NCI-H2081 (cell line): ENCODE measurements around the gene TTLL1.
"Not testable (repeated sequence)": the region's sequence is repeated elsewhere in the genome, so short reads cannot be mapped to it uniquely, and the experiment has no call there.

Experiments
- DNase-seq, 2 experiments: peaks; one replicate each; lab custom pipeline; 2025; lab: John Stamatoyannopoulos, UW

TTLL1 gene

GRCh38 chr22:43013355-43014315 is 75.6 kb downstream of the TTLL1 start:
- no peak for DNase-seq

- DNase-seq, result no peak
Measured at GRCh38 chr22:43012390-43012789, 76.8 kb downstream of the TTLL1 start.

GRCh38 chr22:43011079-43011478 is 78.1 kb downstream of the TTLL1 start:
- DNase-seq, result no peak

GRCh38 chr22:43009444-43009843 is 79.7 kb downstream of the TTLL1 start:
- no peak for DNase-seq

- DNase-seq, result no peak
Measured at GRCh38 chr22:43008921-43009320, 80.3 kb downstream of the TTLL1 start.

GRCh38 chr22:43008509-43008908 is 80.7 kb downstream of the TTLL1 start:
- no peak for DNase-seq

- DNase-seq, result peak in 1 of 2 experiments; percentile 20
Measured at GRCh38 chr22:43007519-43008102, 81.6 kb downstream of the TTLL1 start.

- no peak for DNase-seq
Measured at GRCh38 chr22:43006753-43007152, 82.4 kb downstream of the TTLL1 start.

GRCh38 chr22:43006016-43006505 is 83.1 kb downstream of the TTLL1 start:
- DNase-seq, result no peak

- no peak for DNase-seq
Measured at GRCh38 chr22:43005106-43005505, 84.1 kb downstream of the TTLL1 start.

GRCh38 chr22:43004362-43005035 is 84.7 kb downstream of the TTLL1 start:
- DNase-seq, result no peak

GRCh38 chr22:43002202-43002586 is 87.0 kb downstream of the TTLL1 start:
- DNase-seq, result no peak

GRCh38 chr22:43001271-43002201 is 87.7 kb downstream of the TTLL1 start:
- DNase-seq, result no peak

- no peak for DNase-seq
Measured at GRCh38 chr22:43000441-43001175, 88.6 kb downstream of the TTLL1 start.

GRCh38 chr22:42997582-42998090 is 91.6 kb downstream of the TTLL1 start:
- no peak for DNase-seq

GRCh38 chr22:42996646-42997365 is 92.4 kb downstream of the TTLL1 start:
- no peak for DNase-seq

- DNase-seq, result not testable (repeated sequence)
Measured at GRCh38 chr22:42995654-42996053, 93.5 kb downstream of the TTLL1 start.

- no peak for DNase-seq
Measured at GRCh38 chr22:42994917-42995562, 94.2 kb downstream of the TTLL1 start.

- no peak for DNase-seq
Measured at GRCh38 chr22:42994276-42994916, 94.8 kb downstream of the TTLL1 start.
